NCI-H2171 (cell line): ENCODE data around the gene UNC119.

ENCODE experiments used
- DNase-seq: peaks from one replicate; lab custom pipeline; 2025; lab: John Stamatoyannopoulos, UW

UNC119 gene

GRCh38 chr17:28544402-28545140, 7.9 kb downstream of the UNC119 start:
- no peak for DNase-seq

DNA sequence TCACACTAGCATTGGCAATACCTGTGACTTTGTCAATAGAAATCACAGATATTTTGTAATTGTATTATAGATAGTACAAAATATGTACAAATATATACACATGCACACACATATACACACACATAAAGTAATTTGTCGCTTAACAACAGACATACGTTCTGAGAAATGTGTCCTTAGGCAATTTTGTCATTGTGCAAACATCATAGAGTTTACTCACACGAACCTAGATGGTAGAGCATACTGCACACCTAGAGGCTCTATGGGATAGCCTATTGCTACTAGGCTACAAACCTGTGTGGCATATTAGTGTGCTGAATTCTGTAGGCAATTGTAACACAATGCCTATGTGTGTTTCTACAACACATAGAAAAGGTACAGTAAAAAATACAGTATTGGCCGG, 11.0 kb downstream of the UNC119 start:
- DNase-seq: no peak

DNA sequence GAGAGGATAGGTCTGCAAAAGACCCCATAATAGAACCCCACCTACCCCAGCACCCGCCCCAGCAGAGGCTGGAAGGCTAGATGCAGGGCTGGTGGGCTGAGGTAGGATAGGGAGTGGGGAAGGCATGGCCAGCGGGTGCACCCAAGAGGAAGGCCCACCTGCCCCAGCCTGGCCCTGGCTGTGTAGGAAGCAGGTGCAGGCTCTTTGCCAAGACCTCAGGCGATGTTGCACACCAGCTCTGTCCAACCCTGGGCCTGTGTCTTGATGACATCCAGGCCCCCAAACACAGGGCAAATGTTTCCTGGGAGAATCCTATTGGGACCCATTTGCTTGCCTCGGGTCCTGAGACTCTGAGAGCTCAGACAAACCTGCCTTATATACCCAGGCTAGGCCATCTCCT, 12.2 kb downstream of the UNC119 start:
- no peak for DNase-seq

- no peak for DNase-seq
Measured at GRCh38 chr17:28538296-28538895, 14.0 kb downstream of the UNC119 start.

DNA sequence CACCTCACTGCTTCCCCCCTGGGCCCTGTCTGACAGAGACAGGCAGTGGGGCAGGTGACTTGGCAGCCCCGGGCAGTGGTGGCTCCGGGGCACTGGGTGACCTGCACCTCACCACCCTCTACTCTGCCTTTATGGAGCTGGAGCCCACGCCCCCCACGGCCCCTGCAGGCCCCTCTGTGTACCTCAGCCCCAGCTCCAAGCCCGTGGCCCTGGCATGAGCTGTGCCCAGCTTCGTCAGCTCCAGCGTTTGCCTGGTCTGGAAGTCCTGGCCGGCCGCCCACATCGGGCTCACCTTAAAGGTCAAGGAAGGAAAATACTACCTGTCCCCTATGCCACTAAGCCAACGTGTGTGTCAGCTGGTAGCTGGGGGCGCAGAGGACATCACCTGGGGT, 15.2 kb downstream of the UNC119 start:
- DNase-seq: no peak

GRCh38 chr17:28536532-28537218, 15.7 kb downstream of the UNC119 start:
- DNase-seq: no peak

- DNase-seq: no peak
Measured at GRCh38 chr17:28534740-28535375, 17.6 kb downstream of the UNC119 start.

DNA sequence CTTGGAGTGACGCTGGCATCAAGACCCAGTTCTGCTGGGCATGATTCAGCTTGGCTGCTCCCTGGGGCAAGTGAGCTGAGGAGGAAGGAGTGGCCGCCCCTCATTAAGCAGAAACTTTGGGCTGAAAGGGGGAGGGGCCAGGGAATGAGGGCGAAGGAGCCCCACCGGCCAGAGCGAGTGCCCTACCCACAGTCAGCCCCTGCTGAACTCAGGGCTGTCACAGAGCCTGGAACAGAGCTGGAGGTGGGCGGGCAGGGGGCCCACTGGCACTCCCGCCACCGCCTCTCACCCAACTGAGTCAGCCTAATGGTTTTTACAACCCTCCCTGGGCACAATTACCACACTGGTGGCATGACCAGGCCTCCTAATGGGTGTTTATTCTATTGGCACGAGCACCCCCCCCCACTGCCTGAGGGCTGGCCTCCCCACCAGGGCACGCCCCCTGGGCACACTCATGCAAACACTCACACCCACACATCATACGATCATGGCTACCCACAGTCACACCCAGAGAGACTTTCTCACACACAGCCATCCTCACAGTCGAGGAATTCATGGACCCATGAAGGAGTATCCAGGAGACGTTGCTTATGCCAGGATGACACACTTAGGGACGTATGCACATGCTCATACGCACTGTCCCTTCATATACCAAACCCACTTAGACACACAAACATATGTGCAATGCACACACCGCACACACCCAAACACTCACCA, 19.2 kb downstream of the UNC119 start:
- DNase-seq: no peak

DNA sequence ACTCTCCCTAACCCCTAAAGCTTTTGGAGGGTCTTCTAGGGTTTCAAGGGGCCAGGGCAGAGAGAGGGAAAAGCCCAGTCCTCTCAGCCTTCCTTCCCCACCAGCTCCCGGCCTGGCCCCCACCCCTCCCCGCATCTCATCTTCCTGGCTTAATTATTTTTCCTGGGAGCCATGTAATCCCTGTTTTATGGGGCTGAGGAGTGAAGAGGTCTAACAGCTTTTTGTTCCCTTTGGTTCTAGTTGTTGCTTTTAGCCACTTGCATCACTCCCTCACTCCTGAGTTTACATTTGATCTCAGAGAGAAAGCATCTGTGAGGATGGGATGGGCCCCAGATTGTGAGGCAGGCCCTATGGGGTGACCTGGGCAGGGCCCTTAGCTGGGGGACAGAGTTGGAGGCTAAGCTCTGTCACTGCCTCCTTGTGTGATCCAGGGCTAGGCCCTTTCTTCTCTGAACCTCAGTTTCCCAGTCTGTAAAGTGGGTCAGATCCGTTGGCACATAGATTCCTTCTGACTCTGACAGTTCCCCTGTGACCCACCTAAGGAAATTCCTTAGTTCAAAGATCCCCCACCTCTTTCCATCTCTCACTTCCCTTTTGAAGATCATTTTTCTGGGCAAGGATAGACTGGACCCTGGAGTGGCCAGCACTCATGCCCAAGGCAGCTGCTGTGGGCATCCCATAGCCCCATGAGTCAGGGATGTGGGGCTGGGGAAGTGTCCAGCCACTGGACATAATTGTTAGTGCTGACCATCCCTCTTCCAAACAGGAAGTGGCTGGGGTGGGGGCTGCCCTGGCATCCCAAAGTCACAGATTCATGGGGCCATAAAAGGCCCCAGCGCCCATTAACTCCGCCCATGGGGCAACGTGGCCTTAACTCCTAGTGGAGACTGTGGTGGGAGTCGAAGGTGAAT, 20.1 kb downstream of the UNC119 start:
- DNase-seq: no peak

GRCh38 chr17:28530926-28531325, 21.5 kb downstream of the UNC119 start:
- DNase-seq: no peak

DNA sequence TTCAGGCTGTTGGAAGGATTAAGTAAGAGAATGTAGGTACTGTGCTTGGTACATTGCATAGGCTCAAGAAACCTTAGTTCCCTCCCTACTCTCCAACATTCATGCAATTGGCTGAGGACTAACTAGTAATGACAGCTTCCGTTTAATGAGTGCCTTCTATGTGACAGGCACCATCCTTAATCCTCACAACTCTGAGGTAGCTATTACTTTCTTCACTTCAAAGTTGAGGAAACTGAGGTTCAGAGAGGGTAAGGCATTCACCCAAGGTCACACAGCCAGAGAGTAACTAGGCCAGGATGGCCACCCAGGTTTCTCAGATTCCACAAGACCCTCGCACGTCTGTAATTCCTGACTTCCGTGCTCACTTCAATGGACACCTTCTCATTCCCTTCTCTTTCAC, 22.2 kb downstream of the UNC119 start:
- DNase-seq: no peak

GRCh38 chr17:28529013-28529400, 23.4 kb downstream of the UNC119 start:
- no peak for DNase-seq

- DNase-seq: no peak
Measured at GRCh38 chr17:28528327-28529012, 24.0 kb downstream of the UNC119 start.

DNA sequence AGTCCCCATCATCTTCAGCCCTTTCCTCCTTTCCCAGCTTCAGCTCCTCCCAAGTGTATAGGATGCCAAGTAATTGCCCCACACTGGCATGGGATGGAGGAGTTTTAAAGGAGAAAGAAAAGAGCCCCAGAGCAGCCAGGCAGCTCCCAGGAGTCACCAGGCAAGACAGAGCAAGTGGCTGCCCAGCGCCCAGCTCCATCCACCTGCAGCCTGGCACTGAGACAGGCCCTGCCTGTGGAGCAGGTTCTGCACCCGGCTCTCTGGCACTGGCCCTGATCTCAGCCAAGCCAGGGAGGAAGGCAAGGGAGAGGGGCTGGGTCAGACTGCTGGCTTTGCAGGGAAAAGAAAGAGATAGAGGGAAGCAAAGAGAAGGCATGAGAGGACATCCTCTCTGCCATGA, 24.6 kb downstream of the UNC119 start:
- DNase-seq: no peak

GRCh38 chr17:28527181-28527681, 25.2 kb downstream of the UNC119 start:
- no peak for DNase-seq

GRCh38 chr17:28526381-28526780, 26.0 kb downstream of the UNC119 start:
- no peak for DNase-seq

DNA sequence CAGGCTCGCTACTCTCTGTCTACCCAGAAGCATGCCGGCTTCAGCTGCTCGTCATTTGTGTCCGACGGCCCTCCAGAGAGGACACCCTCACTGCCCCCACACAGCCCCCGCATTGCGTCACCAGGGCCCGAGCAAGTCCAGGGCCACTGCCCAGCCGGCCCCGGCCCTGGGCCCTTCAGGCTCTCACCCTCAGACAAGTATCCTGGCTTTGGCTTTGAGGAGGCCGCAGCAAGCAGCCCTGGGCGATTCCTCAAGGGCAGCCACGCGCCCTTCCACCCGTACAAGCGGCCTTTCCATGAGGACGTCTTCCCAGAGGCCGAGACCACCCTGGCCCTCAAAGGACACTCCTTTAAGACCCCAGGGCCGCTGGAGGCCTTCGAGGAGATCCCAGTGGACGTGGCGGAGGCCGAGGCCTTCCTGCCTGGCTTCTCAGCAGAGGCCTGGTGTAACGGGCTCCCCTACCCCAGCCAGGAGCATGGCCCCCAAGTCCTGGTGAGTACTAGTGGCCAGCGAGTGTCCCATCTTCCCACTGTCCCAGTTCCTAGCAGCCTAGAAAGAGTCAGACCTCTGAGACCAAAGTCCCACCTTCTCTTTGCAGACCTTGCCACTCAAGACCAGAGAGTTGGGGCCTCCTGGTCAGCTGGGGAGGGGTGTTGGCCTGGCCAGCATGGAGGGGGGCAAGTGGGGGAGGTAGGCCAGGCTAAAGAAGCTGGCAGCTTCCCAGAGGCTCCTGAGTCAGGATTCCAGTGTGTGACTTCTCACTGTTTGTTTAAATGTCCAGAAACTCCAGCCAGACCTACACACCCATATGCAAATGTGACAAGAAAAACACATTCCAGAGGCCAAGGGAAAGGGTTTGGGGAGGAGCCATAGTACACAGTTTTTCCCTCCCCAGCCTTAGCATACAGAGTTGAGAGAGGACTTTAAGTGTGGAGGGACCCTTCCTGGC, 27.7 kb downstream of the UNC119 start:
- DNase-seq: no peak

DNA sequence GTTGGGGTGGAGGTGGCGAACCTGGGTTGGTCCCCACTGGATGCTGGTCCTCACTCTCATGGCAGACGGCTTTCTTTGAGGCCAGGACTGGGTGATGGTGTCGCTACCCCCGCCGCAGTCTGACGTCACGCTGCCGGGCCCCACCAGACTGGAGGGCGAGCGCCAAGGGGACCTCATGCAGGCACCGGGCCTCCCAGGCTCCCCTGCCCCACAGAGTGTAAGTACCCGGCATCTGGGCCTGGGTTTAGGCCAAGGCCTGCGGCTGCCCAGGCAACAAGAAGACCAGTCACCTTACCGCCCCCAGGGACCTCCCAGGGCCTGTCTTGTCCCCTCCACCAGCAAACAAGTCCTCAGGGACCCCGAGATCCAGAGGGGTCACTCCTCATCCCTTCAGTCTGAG, 28.5 kb downstream of the UNC119 start:
- DNase-seq: no peak

GRCh38 chr17:28523186-28523585, 29.2 kb downstream of the UNC119 start:
- no peak for DNase-seq
